B cell (primary cell): ENCODE results near the gene BAHCC1. TPM values are rescaled to one million over a fixed set of nuclear protein-coding genes. Genes with fewer than 3 reads are reported as not detected.
"Not testable (repeated sequence)": the region's sequence is repeated elsewhere in the genome, so short reads cannot be mapped to it uniquely, and the experiment has no call there.

ENCODE experiments used
- ATAC-seq: fragments of 200-7000 bp; cut with Tn5 transposase; one replicate; pipeline ENCODE4 v1.10.0; 2021; ENCODE audit warnings: low read depth, mild to moderate bottlenecking, moderate number of reproducible peaks, moderate library complexity
- CTCF ChIA-PET: fragments of 350-600 bp; sonication (Branson Sonifier 250); formaldehyde crosslinking; loops from one replicate; lab custom pipeline; 2021; ENCODE audit warnings: antibody characterized with exemption, inconsistent platforms; lab: Charles Lee
- POLR2A ChIA-PET: fragments of 350-600 bp; sonication (Branson Sonifier 250); formaldehyde crosslinking; loops from one replicate; lab custom pipeline; 2021; ENCODE audit warnings: antibody characterized with exemption; lab: Charles Lee
- DNase-seq: peaks from one replicate; pipeline ENCODE4 v3.0.0; 2013
- H2AFZ ChIP-seq: 2 replicates; pipeline ENCODE4 v1.6.1; 2012; ENCODE audit warnings: mild to moderate bottlenecking, low read depth, low read length; ENCODE audit not compliant: insufficient read depth, poor library complexity, severe bottlenecking
- H3K27ac ChIP-seq, 2 donors: 1 replicate in 1 of 2; 2 replicates in 1 of 2; pipeline ENCODE4 v1.5.1; 2012 to 2013; ENCODE audit warnings: low read length in 2 of 2, mild to moderate bottlenecking in 2 of 2, moderate library complexity in 1 of 2
- H3K27me3 ChIP-seq, 4 experiments: fragments of 200-600 bp in 1 of 4; sonication (generic) in 1 of 4; replicated peaks in 1 of 4; 1 replicate in 2 of 4; 2 replicates in 2 of 4; pipeline versions ENCODE4 v1.6.1 to v1.7.0; 2013 to 2016; ENCODE audit warnings: low read length in 3 of 4, mild to moderate bottlenecking in 2 of 4, mixed read lengths in 1 of 4, moderate library complexity in 1 of 4; ENCODE audit not compliant: insufficient read depth in 4 of 4, control insufficient read depth in 3 of 4; ENCODE audit errors: control extremely low read depth in 1 of 4
- H3K36me3 ChIP-seq, 2 experiments: replicated peaks in 1 of 2; 1 replicate in 1 of 2; 2 replicates in 1 of 2; pipeline versions ENCODE4 v1.6.1 to v1.7.1; 2013; ENCODE audit warnings: low read length in 1 of 2; ENCODE audit not compliant: insufficient read depth in 2 of 2, control insufficient read depth in 1 of 2; ENCODE audit errors: control extremely low read depth in 1 of 2, extremely low read depth in 1 of 2
- H3K4me1 ChIP-seq, 2 donors: fragments of 200-600 bp in 1 of 2; sonication (generic) in 1 of 2; 1 replicate in 1 of 2; 2 replicates in 1 of 2; pipeline versions ENCODE4 v1.5.1 to v1.6.1; 2013 to 2017; ENCODE audit warnings: low read length in 2 of 2; ENCODE audit not compliant: control insufficient read depth in 2 of 2, insufficient read depth in 2 of 2
- H3K4me2 ChIP-seq: replicated peaks from 2 replicates; pipeline ENCODE3; 2012; ENCODE audit warnings: mild to moderate bottlenecking, low read depth, low read length; ENCODE audit not compliant: poor library complexity, severe bottlenecking
- H3K4me3 ChIP-seq, 5 experiments: fragments of 200-600 bp in 1 of 5; sonication (generic) in 1 of 5; 1 replicate in 3 of 5; 2 replicates in 2 of 5; pipeline versions ENCODE4 v1.5.1 to v1.7.0; 2011 to 2016; ENCODE audit warnings: low read length in 4 of 5, mild to moderate bottlenecking in 4 of 5, low read depth in 2 of 5, control low read depth in 1 of 5, moderate library complexity in 1 of 5; ENCODE audit not compliant: insufficient read depth in 1 of 5; ENCODE audit errors: control extremely low read depth in 1 of 5, extremely low read depth in 1 of 5
- H3K79me2 ChIP-seq: fragments of 200-600 bp; sonication (generic); one replicate; pipeline ENCODE4 v1.6.0; 2016; ENCODE audit warnings: low read length; ENCODE audit not compliant: control insufficient read depth, insufficient read depth
- H3K9ac ChIP-seq: fragments of 200-600 bp; sonication (generic); 2 replicates; pipeline ENCODE4 v1.6.1; 2017; ENCODE audit warnings: mild to moderate bottlenecking, low read length, moderate library complexity
- H3K9me3 ChIP-seq, 3 donors: one replicate each; pipeline versions ENCODE4 v1.6.1 to v1.7.1; 2013; ENCODE audit warnings: low read length in 2 of 3; ENCODE audit not compliant: control insufficient read depth in 2 of 3, insufficient read depth in 1 of 3; ENCODE audit errors: control extremely low read depth in 1 of 3
- H4K20me1 ChIP-seq: 2 replicates; pipeline ENCODE4 v1.6.0; 2012; ENCODE audit warnings: mild to moderate bottlenecking, low read length; ENCODE audit not compliant: insufficient read depth, control insufficient read depth, poor library complexity, severe bottlenecking
- H3K27ac Mint-ChIP-seq: one replicate; pipeline ENCODE4 v1.8.0; 2021; ENCODE audit warnings: mixed read lengths
- H3K27me3 Mint-ChIP-seq: one replicate; pipeline ENCODE4 v1.8.0; 2021; ENCODE audit warnings: mixed read lengths
- H3K4me1 Mint-ChIP-seq: one replicate; pipeline ENCODE4 v1.8.0; 2021; ENCODE audit warnings: mixed read lengths
- H3K4me3 Mint-ChIP-seq: one replicate; pipeline ENCODE4 v1.8.0; 2021; ENCODE audit warnings: mixed read lengths
- H3K9me3 Mint-ChIP-seq: one replicate; pipeline ENCODE4 v1.8.0; 2022; ENCODE audit warnings: mixed read lengths; ENCODE audit not compliant: insufficient read depth
- CTCF ChIP-seq: fragments of 200-600 bp; IDR thresholded peaks from one replicate; pipeline ENCODE4 v1.8.0; 2022; ENCODE audit warnings: antibody characterized with exemption, mild to moderate bottlenecking
- EZH2 ChIP-seq: IDR thresholded peaks from 2 replicates; pipeline ENCODE4 v1.6.1; 2012; ENCODE audit warnings: borderline replicate concordance, low read depth, mild to moderate bottlenecking, moderate library complexity, low read length; ENCODE audit not compliant: insufficient read depth, poor library complexity, severe bottlenecking
- WGBS: methylation state at CpG from one replicate; pipeline ENCODE4 v1.1.5; 2013; ENCODE audit warnings: missing lambda C conversion rate; ENCODE audit not compliant: insufficient coverage; 5-methylcytosine and 5-hydroxymethylcytosine counted together
- intact Hi-C: fragments of 100-400 bp; cut with micrococcal nuclease; formaldehyde crosslinking; loops from one replicate; pipeline ENCODE4 v1.10.0; 2022
- polyA plus RNA-seq: library from polyadenylated mRNA; depleted of rRNA; stranded (reverse); fragments of >200 nt; gene quantifications from 2 replicates; pipeline ENCODE4 v1.2.3, GENCODE V29; 2012
- total RNA-seq, 2 donors: library from RNA; stranded (reverse); fragments of 120-200 nt in 1 of 2; gene quantifications; 1 replicate in 1 of 2; 2 replicates in 1 of 2; pipeline versions ENCODE4 v1.2.3 to v1.2.4, GENCODE V29; 2013 to 2022

The BAHCC1 gene
- total and polyA plus RNA-seq, 2 donors (not counting 1 experiment from before 2014, with no cell fraction given) = 0.12 to 0.48 TPM

GRCh38 chr17:81424151-81425017, 29.1 kb downstream of the BAHCC1 start:
- Histone ChIP-seq H3K4me3 (no peak overlapping the region), H3K9me3 (peaks cover 0 to 14% (median 0%) of the 10 kb centered on the region in 3 donors), H3K9ac (no peak overlapping the region), H3K27ac (no peak overlapping the region), H3K27me3 (peaks cover 0 to 45% (median 12%) of the 10 kb centered on the region in 4 experiments), H2AFZ (no peak overlapping the region), H3K79me2 (peaks cover 25% of the 10 kb centered on the region), H3K36me3 (no peaks in the 10 kb centered on the region), H3K4me2 (no peak overlapping the region), H3K4me1 (peaks cover 28 to 29% of the 10 kb centered on the region in 2 donors), H4K20me1 (no peaks in the 10 kb centered on the region)
- ATAC-seq (no peak), DNase-seq (no peak)
- Mint-ChIP-seq H3K27me3 (peaks cover 4% of the 10 kb centered on the region), H3K4me3 (no peak overlapping the region), H3K4me1 (peaks cover 12% of the 10 kb centered on the region), H3K9me3 (no peaks in the 10 kb centered on the region), H3K27ac (no peak overlapping the region)
- ChIA-PET POLR2A (no interaction called here), CTCF (no interaction called here)
- no peak for TF ChIP-seq EZH2
- TF ChIP-seq CTCF = no peak
- WGBS = 99% methylated on average over 5 of the region's 5 CpGs
- intact Hi-C loops = no loop called here

GRCh38 chr17:81425041-81425440, 29.8 kb downstream of the BAHCC1 start:
- H3K4me2 ChIP-seq, DNase-seq, H3K27ac ChIP-seq, CTCF ChIA-PET, H3K4me3 ChIP-seq, H4K20me1 ChIP-seq, H3K4me3 Mint-ChIP-seq, ATAC-seq, H3K9me3 Mint-ChIP-seq, H2AFZ ChIP-seq, H3K36me3 ChIP-seq, POLR2A ChIA-PET, H3K27me3 Mint-ChIP-seq, H3K27ac Mint-ChIP-seq, H3K9ac ChIP-seq, intact Hi-C loops: not testable (repeated sequence)
- Histone ChIP-seq H3K4me1 (peaks cover 35% of the 10 kb centered on the region in 2 donors), H3K9me3 (peaks cover 0 to 14% (median 0%) of the 10 kb centered on the region in 3 donors), H3K79me2 (peaks cover 25% of the 10 kb centered on the region), H3K27me3 (peaks cover 0 to 51% (median 15%) of the 10 kb centered on the region in 4 experiments)
- peaks cover 14% of the 10 kb centered on the region for H3K4me1 Mint-ChIP-seq

GRCh38 chr17:81425716-81426392, 30.6 kb downstream of the BAHCC1 start:
- Histone ChIP-seq H3K4me1 (peaks cover 39% of the 10 kb centered on the region in 2 donors), H3K79me2 (peaks cover 25% of the 10 kb centered on the region), H3K9me3 (peaks cover 0 to 14% (median 0%) of the 10 kb centered on the region in 3 donors), H3K27me3 (peaks cover 0 to 57% (median 15%) of the 10 kb centered on the region in 4 experiments)
- H3K9ac ChIP-seq, H3K27me3 Mint-ChIP-seq, CTCF ChIA-PET, POLR2A ChIA-PET, H3K4me3 ChIP-seq, H3K36me3 ChIP-seq, H4K20me1 ChIP-seq, intact Hi-C loops, H3K4me3 Mint-ChIP-seq, H3K4me2 ChIP-seq, DNase-seq, ATAC-seq, H3K27ac Mint-ChIP-seq, H3K27ac ChIP-seq, H3K9me3 Mint-ChIP-seq, H2AFZ ChIP-seq: not testable (repeated sequence)
- peaks cover 18% of the 10 kb centered on the region for H3K4me1 Mint-ChIP-seq
- WGBS = 56% methylated on average over 4 of the region's 4 CpGs
